ENCODE measurements around the gene RGL2. TPM values are rescaled to one million over a fixed set of nuclear protein-coding genes. Genes with fewer than 3 reads are reported as not detected.

Gene RGL2
- total and polyA plus RNA-seq, 2 of the 4 experiments (the other 2 are of a cell fraction), result 4.1 to 26.9 TPM

DNA sequence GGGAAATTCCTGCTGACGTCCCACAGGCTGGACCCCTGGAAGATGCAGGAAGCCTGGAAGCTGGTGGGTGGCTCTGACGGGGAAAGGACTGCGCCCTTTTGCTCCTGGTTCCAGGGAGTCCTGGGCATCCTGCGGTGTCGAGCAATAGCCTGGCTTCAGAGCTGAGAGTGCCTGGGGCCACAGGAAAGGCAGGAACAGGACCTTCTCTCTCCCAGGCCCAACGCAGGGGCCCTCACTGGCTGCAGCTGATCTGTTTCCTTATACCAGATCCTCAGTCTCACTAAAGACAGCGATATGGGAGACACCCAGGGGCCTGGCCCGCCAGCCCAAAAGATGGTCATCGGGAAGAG, 20.4 kb downstream of the RGL2 start:
- peaks cover 66% of the 10 kb centered on the region for H4K20me1 ChIP-seq (ENCODE audit: insufficient read depth, low read length)
- no peak overlapping the region for H2BK5ac ChIP-seq (ENCODE audit: low read depth, low read length, poor library complexity, severe bottlenecking)
- no peak overlapping the region for H3K14ac ChIP-seq (replicated peaks; ENCODE audit: low read depth, low read length)
- no peak overlapping the region for H3K4me3 ChIP-seq (ENCODE audit: insufficient read depth, low read depth, low read length)
- POLR2A ChIA-PET (ENCODE audit: unreplicated experiment), result interaction anchor here (1.8 kb wide), 1 partner anchor 11 kb away, joined by 10 read pairs; the partner anchor contains the start of genes PFDN6 and WDR46
- peaks cover 66% of the 10 kb centered on the region for H3K36me3 ChIP-seq (ENCODE audit: control insufficient read depth, insufficient read depth, low read length)
- no peak overlapping the region for H2AK5ac ChIP-seq (ENCODE audit: low read depth, low read length)
- H3K4me2 ChIP-seq (ENCODE audit: low read depth, low read length), result no peak overlapping the region
- no TSS peak for BruUV-seq (replicated peaks)
- H2BK120ac ChIP-seq (ENCODE audit: low read depth, low read length), result no peak overlapping the region
- H3K4ac ChIP-seq (ENCODE audit: low read depth, low read length), result no peak overlapping the region
- H3K9ac ChIP-seq (ENCODE audit: low read depth, low read length), result no peak overlapping the region
- intact Hi-C loops (cut with micrococcal nuclease) (no loop called here), dilution Hi-C loops (cut with HindIII; ENCODE audit: low sequenced_read_pairs, unreplicated experiment) (no loop called here), in situ Hi-C loops (cut with MboI; ENCODE audit: low sequenced_read_pairs) (no loop called here)
- no peak overlapping the region for H4K91ac ChIP-seq (ENCODE audit: insufficient read depth, low read depth, low read length)
- no peak overlapping the region for H3K27ac ChIP-seq (ENCODE audit: insufficient read depth, low read length)
- WGBS, 2 experiments (ENCODE audit: extremely low coverage in 2 of 2, insufficient read length in 1 of 2), result 83% methylated on average over 4 of the region's 9 CpGs; no CpG with 5 or more reads in 1 of the 2 experiments
- H3K23ac ChIP-seq (ENCODE audit: low read depth, low read length), result no peak overlapping the region
- CTCF ChIA-PET, result interaction anchor here (1.8 kb wide), 1 partner anchor 19 kb away, joined by 5 read pairs; no protein-coding TSS in a partner anchor
- DNase-seq, result no peak
- no peak overlapping the region for H3K56ac ChIP-seq (ENCODE audit: extremely low read depth, insufficient read depth, low read length)
- no peak for ATAC-seq (ENCODE audit: low read depth)
- no peak overlapping the region for H3K18ac ChIP-seq (ENCODE audit: low read depth, low read length)
- no peak overlapping the region for H2AFZ ChIP-seq (replicated peaks; ENCODE audit: low read length, poor library complexity)
- H3K27me3 ChIP-seq (ENCODE audit: control insufficient read depth, insufficient read depth, low read length), result no peaks in the 10 kb centered on the region
- H4K5ac ChIP-seq (ENCODE audit: low read depth, low read length), result no peak overlapping the region
- H2BK20ac ChIP-seq (ENCODE audit: low read depth, low read length), result no peak overlapping the region
- H2BK15ac ChIP-seq (ENCODE audit: low read depth, low read length), result no peak overlapping the region
- H2AK9ac ChIP-seq (replicated peaks; ENCODE audit: low read depth, low read length, poor library complexity), result peak overlapping the region; percentile 94
- H3K9me1 ChIP-seq (ENCODE audit: insufficient read depth, low read length), result peaks cover 6% of the 10 kb centered on the region
- no peaks in the 10 kb centered on the region for H3K9me3 ChIP-seq (ENCODE audit: control insufficient read depth, insufficient read depth, low read length)
- peak overlapping the region in 1 of 2 experiments; percentile 52; a peak in 1 of 4 replicates for H4K8ac ChIP-seq (ENCODE audit: low read depth in 2 of 2, low read length in 2 of 2)
- H3K79me1 ChIP-seq (ENCODE audit: low read depth in 1 of 2, low read length in 2 of 2), result peaks cover 21 to 50% of the 10 kb centered on the region in 2 experiments
- TF ChIP-seq SMC3 (IDR thresholded peaks at IDR 0.05; ENCODE audit: low read depth, low read length), result no peak
- TF ChIP-seq, protein P1, sequence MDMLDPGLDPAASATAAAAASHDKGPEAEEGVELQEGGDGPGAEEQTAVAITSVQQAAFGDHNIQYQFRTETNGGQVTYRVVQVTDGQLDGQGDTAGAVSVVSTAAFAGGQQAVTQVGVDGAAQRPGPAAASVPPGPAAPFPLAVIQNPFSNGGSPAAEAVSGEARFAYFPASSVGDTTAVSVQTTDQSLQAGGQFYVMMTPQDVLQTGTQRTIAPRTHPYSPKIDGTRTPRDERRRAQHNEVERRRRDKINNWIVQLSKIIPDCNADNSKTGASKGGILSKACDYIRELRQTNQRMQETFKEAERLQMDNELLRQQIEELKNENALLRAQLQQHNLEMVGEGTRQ (IDR thresholded peaks at IDR 0.05; ENCODE audit: low read depth, low read length), result no peak
- TF ChIP-seq, protein P2, sequence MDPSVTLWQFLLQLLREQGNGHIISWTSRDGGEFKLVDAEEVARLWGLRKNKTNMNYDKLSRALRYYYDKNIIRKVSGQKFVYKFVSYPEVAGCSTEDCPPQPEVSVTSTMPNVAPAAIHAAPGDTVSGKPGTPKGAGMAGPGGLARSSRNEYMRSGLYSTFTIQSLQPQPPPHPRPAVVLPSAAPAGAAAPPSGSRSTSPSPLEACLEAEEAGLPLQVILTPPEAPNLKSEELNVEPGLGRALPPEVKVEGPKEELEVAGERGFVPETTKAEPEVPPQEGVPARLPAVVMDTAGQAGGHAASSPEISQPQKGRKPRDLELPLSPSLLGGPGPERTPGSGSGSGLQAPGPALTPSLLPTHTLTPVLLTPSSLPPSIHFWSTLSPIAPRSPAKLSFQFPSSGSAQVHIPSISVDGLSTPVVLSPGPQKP (IDR thresholded peaks at IDR 0.05; ENCODE audit: borderline replicate concordance, low read depth, low read length), result no peak
- no peak for TF ChIP-seq MXI1 (IDR thresholded peaks at IDR 0.05; ENCODE audit: borderline replicate concordance, low read depth, low read length)
- H3K4me1 ChIP-seq (ENCODE audit: control insufficient read depth, insufficient read depth, low read length), result peaks cover 12% of the 10 kb centered on the region

Data from IMR-90 (cell line).